Loucy (cell line): ENCODE results near the gene CD74.
A peak's percentile ranks its signal among the peaks of the same experiment; 100 is the strongest.

ENCODE experiments used
- H2AFZ ChIP-seq: fragments of 200-600 bp; sonication (generic); 2 replicates; pipeline ENCODE4 v1.6.0; 2016; ENCODE audit warnings: antibody characterized with exemption, mild to moderate bottlenecking, low read length, moderate library complexity
- H3F3A ChIP-seq: fragments of 200-600 bp; 2 replicates; pipeline ENCODE4 v1.6.0; 2016; ENCODE audit warnings: antibody characterized with exemption, low read depth, mild to moderate bottlenecking
- H3K27me3 ChIP-seq: fragments of 200-600 bp; sonication (generic); 2 replicates; pipeline ENCODE4 v1.6.1; 2014; ENCODE audit warnings: low read length, mild to moderate bottlenecking; ENCODE audit not compliant: insufficient read depth, poor library complexity, severe bottlenecking
- H3K36me3 ChIP-seq: fragments of 200-600 bp; sonication (generic); 2 replicates; pipeline ENCODE4 v1.6.1; 2016; ENCODE audit warnings: low read length; ENCODE audit not compliant: insufficient read depth
- H3K4me1 ChIP-seq: fragments of 200-600 bp; sonication (generic); 2 replicates; pipeline ENCODE4 v1.5.1; 2014; ENCODE audit warnings: low read length, mild to moderate bottlenecking; ENCODE audit not compliant: insufficient read depth, poor library complexity, severe bottlenecking
- H3K4me2 ChIP-seq: fragments of 200-600 bp; sonication (generic); 2 replicates; pipeline ENCODE4 v1.6.0; 2014; ENCODE audit warnings: antibody characterized with exemption, low read length, low read depth, mild to moderate bottlenecking; ENCODE audit not compliant: poor library complexity, severe bottlenecking
- H3K4me3 ChIP-seq: fragments of 200-600 bp; sonication (generic); 2 replicates; pipeline ENCODE4 v1.5.1; 2014; ENCODE audit warnings: low read length, mild to moderate bottlenecking, mixed read lengths; ENCODE audit not compliant: poor library complexity, severe bottlenecking
- H3K79me2 ChIP-seq: fragments of 200-600 bp; sonication (generic); 2 replicates; pipeline ENCODE4 v1.6.1; 2014; ENCODE audit warnings: low read length; ENCODE audit not compliant: insufficient read depth
- H3K9ac ChIP-seq: fragments of 200-600 bp; sonication (generic); 2 replicates; pipeline ENCODE4 v1.6.0; 2014; ENCODE audit warnings: mild to moderate bottlenecking, low read depth, low read length, moderate library complexity; ENCODE audit not compliant: poor library complexity, severe bottlenecking
- H3K9me2 ChIP-seq: fragments of 200-600 bp; sonication (generic); replicated peaks from 2 replicates; pipeline ENCODE4 v1.6.1; 2016; ENCODE audit warnings: low read depth, low read length, mixed read lengths
- H3K9me3 ChIP-seq: fragments of 200-600 bp; sonication (generic); 2 replicates; pipeline ENCODE4 v1.6.1; 2014; ENCODE audit warnings: mild to moderate bottlenecking, antibody characterized with exemption, low read length, low read depth; ENCODE audit not compliant: insufficient read depth
- H4K20me1 ChIP-seq: fragments of 200-600 bp; sonication (generic); 2 replicates; pipeline ENCODE4 v1.6.0; 2014; ENCODE audit warnings: antibody characterized with exemption, low read length, mild to moderate bottlenecking; ENCODE audit not compliant: insufficient read depth, poor library complexity, severe bottlenecking
- EZH2phosphoT487 ChIP-seq: fragments of 200-600 bp; IDR thresholded peaks from 2 replicates; pipeline ENCODE4 v1.6.1; 2018; ENCODE audit warnings: antibody characterized with exemption, mild to moderate bottlenecking, moderate library complexity, borderline replicate concordance
- TF ChIP-seq, protein P1 (sequence below): fragments of 200-600 bp; sonication (generic); conservative IDR thresholded peaks from 2 replicates; pipeline ENCODE4 v1.5.1; 2014; ENCODE audit warnings: mild to moderate bottlenecking, antibody characterized with exemption, low read length

The CD74 gene

DNA sequence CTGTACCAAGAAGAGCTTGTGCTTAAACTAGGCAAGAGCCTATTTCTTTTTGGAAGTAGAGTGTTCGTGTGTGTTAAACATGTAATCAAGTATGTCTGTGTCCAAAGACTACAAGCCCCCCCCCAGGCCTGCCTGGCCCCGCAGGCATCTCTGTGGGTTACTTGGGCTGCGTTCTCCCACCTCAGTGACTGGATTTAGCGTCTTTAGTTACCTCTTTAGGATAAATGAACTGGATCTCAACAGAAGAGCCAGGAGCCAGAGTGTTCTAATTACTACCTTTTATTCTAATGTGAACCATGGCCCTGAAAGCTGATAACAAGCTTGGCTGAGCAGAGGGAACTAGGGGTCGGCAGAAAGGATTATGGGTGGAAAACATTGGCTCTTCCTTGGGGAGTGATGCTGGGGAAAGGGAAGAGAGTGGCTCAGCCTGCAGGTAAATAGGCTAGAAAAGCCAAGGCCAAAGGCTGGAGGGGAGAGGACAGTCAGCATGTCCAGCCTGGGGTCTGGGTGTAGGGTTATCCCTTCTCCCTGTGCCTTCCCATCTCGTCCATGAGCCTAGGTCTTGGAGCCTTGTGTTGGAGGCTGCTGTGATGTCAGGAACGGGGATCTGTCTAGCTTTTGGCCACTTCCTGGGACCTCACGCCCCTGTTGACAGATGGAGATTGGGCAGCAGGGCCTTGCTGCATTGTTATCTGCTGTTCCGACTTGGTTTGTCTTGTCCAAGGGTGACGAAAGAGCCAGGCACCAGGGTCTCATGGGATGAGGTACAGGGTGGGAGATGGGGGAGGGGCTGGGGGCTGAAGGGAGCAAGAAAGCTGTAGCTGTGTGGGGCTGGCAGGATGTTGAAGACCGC lies 11.1 kb downstream of the CD74 start:
- Histone ChIP-seq H3K79me2 (no peaks in the 10 kb centered on the region), H3K4me1 (peaks cover 17% of the 10 kb centered on the region), H3K9me3 (no peaks in the 10 kb centered on the region), H3K4me3 (no peak overlapping the region), H3K36me3 (peaks cover 41% of the 10 kb centered on the region; the same call in 1 of the 2 replicates), H3K9ac (no peak overlapping the region), H4K20me1 (no peaks in the 10 kb centered on the region), H3F3A (no peaks in the 10 kb centered on the region; the same call in 1 of the 2 replicates), H3K9me2 (no peaks in the 10 kb centered on the region), H2AFZ (no peak overlapping the region), H3K27me3 (no peaks in the 10 kb centered on the region), H3K4me2 (peak overlapping the region; percentile 7)
- TF ChIP-seq EZH2phosphoT487 = no peak
- TF ChIP-seq, protein P1, sequence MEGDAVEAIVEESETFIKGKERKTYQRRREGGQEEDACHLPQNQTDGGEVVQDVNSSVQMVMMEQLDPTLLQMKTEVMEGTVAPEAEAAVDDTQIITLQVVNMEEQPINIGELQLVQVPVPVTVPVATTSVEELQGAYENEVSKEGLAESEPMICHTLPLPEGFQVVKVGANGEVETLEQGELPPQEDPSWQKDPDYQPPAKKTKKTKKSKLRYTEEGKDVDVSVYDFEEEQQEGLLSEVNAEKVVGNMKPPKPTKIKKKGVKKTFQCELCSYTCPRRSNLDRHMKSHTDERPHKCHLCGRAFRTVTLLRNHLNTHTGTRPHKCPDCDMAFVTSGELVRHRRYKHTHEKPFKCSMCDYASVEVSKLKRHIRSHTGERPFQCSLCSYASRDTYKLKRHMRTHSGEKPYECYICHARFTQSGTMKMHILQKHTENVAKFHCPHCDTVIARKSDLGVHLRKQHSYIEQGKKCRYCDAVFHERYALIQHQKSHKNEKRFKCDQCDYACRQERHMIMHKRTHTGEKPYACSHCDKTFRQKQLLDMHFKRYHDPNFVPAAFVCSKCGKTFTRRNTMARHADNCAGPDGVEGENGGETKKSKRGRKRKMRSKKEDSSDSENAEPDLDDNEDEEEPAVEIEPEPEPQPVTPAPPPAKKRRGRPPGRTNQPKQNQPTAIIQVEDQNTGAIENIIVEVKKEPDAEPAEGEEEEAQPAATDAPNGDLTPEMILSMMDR = no peak

DNA sequence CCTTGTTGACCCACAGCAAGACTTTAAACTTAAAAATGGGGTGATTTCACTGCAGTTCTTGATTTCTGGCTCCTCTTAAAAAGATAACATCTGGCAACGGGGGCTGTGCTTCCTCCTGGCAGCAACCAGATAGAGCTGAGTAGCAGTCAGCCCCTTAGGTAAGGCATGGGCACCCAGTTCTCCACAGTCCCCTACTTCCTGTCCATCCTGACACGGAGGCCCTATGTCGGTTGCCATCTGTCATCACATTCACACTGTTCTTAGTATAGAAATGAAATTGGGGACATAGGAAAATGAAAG lies 11.7 kb downstream of the CD74 start:
- H3K9me3 ChIP-seq = no peaks in the 10 kb centered on the region
- TF ChIP-seq, protein P1 = no peak
- TF ChIP-seq EZH2phosphoT487 = no peak
- no peaks in the 10 kb centered on the region; the same call in 1 of the 2 replicates for H3F3A ChIP-seq
- no peaks in the 10 kb centered on the region for H4K20me1 ChIP-seq
- no peak overlapping the region for H2AFZ ChIP-seq
- no peaks in the 10 kb centered on the region for H3K79me2 ChIP-seq
- H3K4me3 ChIP-seq = no peak overlapping the region
- H3K9me2 ChIP-seq = no peaks in the 10 kb centered on the region
- H3K4me1 ChIP-seq = peaks cover 17% of the 10 kb centered on the region
- H3K36me3 ChIP-seq = peaks cover 47% of the 10 kb centered on the region; the same call in 1 of the 2 replicates
- no peak overlapping the region for H3K9ac ChIP-seq
- no peaks in the 10 kb centered on the region for H3K27me3 ChIP-seq
- peak overlapping the region; percentile 7 for H3K4me2 ChIP-seq

DNA sequence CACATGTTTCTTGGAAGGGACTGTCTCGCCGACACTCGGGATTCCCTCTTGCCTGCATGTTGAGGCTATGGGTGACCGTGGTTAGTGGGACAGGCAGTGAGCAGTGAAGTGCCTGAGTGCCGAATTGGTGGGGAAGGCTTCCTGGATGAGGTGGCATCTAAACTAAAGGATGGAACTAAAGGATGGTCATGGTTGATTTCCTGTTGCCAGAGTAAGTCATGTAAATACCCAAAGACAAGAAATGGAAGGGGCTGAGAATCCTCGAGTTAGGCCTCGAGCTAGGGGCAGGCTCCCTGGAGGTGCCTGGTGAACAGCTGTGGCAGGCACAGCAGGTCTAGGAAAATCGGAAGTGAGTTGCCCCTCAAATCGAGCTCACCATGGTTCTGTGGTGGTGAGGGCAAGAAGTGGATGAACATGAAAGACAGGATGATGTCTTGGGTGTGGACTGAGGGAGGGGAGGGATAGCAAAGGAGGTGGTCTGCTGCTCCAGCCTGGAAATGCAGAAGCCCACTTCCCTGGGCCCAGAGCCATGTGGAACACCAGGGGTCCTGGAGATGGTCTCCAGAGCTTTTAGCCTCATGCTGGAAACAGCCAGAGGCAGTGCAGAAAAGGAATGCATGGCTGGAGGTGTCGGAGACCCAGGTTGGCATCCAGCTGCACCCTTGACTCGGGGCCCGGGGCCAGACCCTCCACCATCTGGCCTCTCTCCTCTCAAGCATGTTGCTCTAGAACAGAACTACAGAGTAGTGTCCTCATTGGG lies 12.2 kb downstream of the CD74 start:
- peak overlapping the region; percentile 7 for H3K4me2 ChIP-seq
- H3F3A ChIP-seq = no peaks in the 10 kb centered on the region; the same call in 1 of the 2 replicates
- H3K4me1 ChIP-seq = peaks cover 17% of the 10 kb centered on the region
- H3K9ac ChIP-seq = no peak overlapping the region
- no peaks in the 10 kb centered on the region for H3K27me3 ChIP-seq
- no peaks in the 10 kb centered on the region for H3K9me3 ChIP-seq
- H2AFZ ChIP-seq = no peak overlapping the region
- no peaks in the 10 kb centered on the region for H3K9me2 ChIP-seq
- TF ChIP-seq, protein P1 = no peak
- TF ChIP-seq EZH2phosphoT487 = no peak
- H3K79me2 ChIP-seq = no peaks in the 10 kb centered on the region
- H3K4me3 ChIP-seq = no peak overlapping the region
- H3K36me3 ChIP-seq = peaks cover 52% of the 10 kb centered on the region; the same call in 1 of the 2 replicates
- H4K20me1 ChIP-seq = no peaks in the 10 kb centered on the region
